ENCODE results near the gene TSHR.

TSHR gene

DNA sequence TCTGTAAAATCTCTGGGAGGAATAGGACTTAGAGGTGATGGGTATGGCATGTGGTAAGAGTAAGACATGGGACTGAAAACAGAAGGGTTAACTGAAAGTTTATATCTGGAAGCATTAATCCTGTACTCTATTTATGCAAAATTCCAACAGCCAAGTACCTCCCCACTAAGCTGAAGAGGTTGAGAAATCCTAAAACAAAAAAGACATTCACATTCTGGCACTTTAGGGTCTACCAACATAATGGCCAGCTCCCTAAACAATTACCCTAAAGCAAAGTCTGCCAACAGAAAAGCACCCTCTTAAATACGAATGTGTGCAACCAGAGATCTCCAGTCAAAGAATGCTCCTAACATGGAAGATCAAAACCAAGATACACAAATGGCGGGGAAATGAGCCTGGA, 178.0 kb downstream of the TSHR start:
- Histone ChIP-seq H3K27ac (ENCODE audit: poor library complexity, severe bottlenecking) (no peak overlapping the region), H3K4me1 (ENCODE audit: insufficient read depth, poor library complexity, severe bottlenecking) (peaks cover 6% of the 10 kb centered on the region), H3K9me3 (ENCODE audit: severe bottlenecking) (no peaks in the 10 kb centered on the region), H3K36me3 (ENCODE audit: low read depth) (no peaks in the 10 kb centered on the region), H3K27me3 (ENCODE audit: insufficient read depth, poor library complexity, severe bottlenecking) (peaks cover 12% of the 10 kb centered on the region), H3K4me3 (ENCODE audit: severe bottlenecking) (no peak overlapping the region)
- no peak for ATAC-seq (ENCODE audit: low read depth)
- no peak for DNase-seq (ENCODE audit: low spot score)
- TF ChIP-seq, protein P1, sequence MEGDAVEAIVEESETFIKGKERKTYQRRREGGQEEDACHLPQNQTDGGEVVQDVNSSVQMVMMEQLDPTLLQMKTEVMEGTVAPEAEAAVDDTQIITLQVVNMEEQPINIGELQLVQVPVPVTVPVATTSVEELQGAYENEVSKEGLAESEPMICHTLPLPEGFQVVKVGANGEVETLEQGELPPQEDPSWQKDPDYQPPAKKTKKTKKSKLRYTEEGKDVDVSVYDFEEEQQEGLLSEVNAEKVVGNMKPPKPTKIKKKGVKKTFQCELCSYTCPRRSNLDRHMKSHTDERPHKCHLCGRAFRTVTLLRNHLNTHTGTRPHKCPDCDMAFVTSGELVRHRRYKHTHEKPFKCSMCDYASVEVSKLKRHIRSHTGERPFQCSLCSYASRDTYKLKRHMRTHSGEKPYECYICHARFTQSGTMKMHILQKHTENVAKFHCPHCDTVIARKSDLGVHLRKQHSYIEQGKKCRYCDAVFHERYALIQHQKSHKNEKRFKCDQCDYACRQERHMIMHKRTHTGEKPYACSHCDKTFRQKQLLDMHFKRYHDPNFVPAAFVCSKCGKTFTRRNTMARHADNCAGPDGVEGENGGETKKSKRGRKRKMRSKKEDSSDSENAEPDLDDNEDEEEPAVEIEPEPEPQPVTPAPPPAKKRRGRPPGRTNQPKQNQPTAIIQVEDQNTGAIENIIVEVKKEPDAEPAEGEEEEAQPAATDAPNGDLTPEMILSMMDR (IDR thresholded peaks at IDR 0.05; ENCODE audit: poor library complexity, severe bottlenecking): no peak

DNA sequence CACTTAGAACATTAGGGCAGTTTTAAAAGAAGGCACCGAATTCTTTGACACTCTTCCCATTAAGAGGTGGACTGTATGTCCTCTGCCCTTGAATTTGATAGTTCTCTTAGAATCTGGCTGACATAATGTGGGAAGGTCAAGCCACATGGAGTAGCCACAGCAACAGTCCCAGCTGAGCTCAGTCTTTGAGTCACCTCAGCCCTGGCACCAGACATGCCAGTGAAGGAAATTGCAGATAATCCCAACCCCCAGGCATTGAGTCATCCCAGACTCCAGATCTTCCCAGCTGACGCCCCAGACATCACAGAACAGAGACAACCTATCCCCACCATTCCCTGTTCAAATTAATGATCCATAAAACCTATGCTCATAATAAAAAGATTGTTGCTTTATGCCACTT, 181.9 kb downstream of the TSHR start:
- no peak overlapping the region for H3K27ac ChIP-seq (ENCODE audit: poor library complexity, severe bottlenecking)
- DNase-seq (ENCODE audit: low spot score) (no peak), ATAC-seq (ENCODE audit: low read depth) (peak; percentile 98)
- no peak overlapping the region for H3K4me3 ChIP-seq (ENCODE audit: severe bottlenecking)
- H3K36me3 ChIP-seq (ENCODE audit: low read depth): no peaks in the 10 kb centered on the region
- peaks cover 12% of the 10 kb centered on the region for H3K27me3 ChIP-seq (ENCODE audit: insufficient read depth, poor library complexity, severe bottlenecking)
- TF ChIP-seq, protein P1 (IDR thresholded peaks at IDR 0.05; ENCODE audit: poor library complexity, severe bottlenecking): no peak
- H3K4me1 ChIP-seq (ENCODE audit: insufficient read depth, poor library complexity, severe bottlenecking): peaks cover 6% of the 10 kb centered on the region
- no peaks in the 10 kb centered on the region for H3K9me3 ChIP-seq (ENCODE audit: severe bottlenecking)

GRCh38 chr14:81138429-81138828, 183.0 kb downstream of the TSHR start:
- Histone ChIP-seq H3K4me1 (ENCODE audit: insufficient read depth, poor library complexity, severe bottlenecking) (peaks cover 6% of the 10 kb centered on the region), H3K27me3 (ENCODE audit: insufficient read depth, poor library complexity, severe bottlenecking) (peaks cover 5% of the 10 kb centered on the region), H3K4me3 (ENCODE audit: severe bottlenecking) (no peak overlapping the region), H3K36me3 (ENCODE audit: low read depth) (no peaks in the 10 kb centered on the region), H3K9me3 (ENCODE audit: severe bottlenecking) (no peaks in the 10 kb centered on the region), H3K27ac (ENCODE audit: poor library complexity, severe bottlenecking) (no peak overlapping the region)
- TF ChIP-seq, protein P1 (IDR thresholded peaks at IDR 0.05; ENCODE audit: poor library complexity, severe bottlenecking): no peak
- no peak for ATAC-seq (ENCODE audit: low read depth)
- no peak for DNase-seq (ENCODE audit: low spot score)

- H3K9me3 ChIP-seq (ENCODE audit: severe bottlenecking): no peaks in the 10 kb centered on the region
- ATAC-seq (ENCODE audit: low read depth): no peak
Observed at GRCh38 chr14:81141426-81141825, 186.0 kb downstream of the TSHR start.

DNA sequence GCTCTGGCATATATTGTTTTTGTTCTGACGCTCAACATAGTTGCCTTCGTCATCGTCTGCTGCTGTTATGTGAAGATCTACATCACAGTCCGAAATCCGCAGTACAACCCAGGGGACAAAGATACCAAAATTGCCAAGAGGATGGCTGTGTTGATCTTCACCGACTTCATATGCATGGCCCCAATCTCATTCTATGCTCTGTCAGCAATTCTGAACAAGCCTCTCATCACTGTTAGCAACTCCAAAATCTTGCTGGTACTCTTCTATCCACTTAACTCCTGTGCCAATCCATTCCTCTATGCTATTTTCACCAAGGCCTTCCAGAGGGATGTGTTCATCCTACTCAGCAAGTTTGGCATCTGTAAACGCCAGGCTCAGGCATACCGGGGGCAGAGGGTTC, 188.4 kb downstream of the TSHR start:
- Histone ChIP-seq H3K4me1 (ENCODE audit: insufficient read depth, poor library complexity, severe bottlenecking) (no peaks in the 10 kb centered on the region), H3K27me3 (ENCODE audit: insufficient read depth, poor library complexity, severe bottlenecking) (no peaks in the 10 kb centered on the region), H3K36me3 (ENCODE audit: low read depth) (no peaks in the 10 kb centered on the region), H3K9me3 (ENCODE audit: severe bottlenecking) (no peaks in the 10 kb centered on the region), H3K4me3 (ENCODE audit: severe bottlenecking) (no peak overlapping the region), H3K27ac (ENCODE audit: poor library complexity, severe bottlenecking) (no peak overlapping the region)
- TF ChIP-seq, protein P1 (IDR thresholded peaks at IDR 0.05; ENCODE audit: poor library complexity, severe bottlenecking): no peak
- no peak for DNase-seq (ENCODE audit: low spot score)
- no peak for ATAC-seq (ENCODE audit: low read depth)

More at GRCh38 chr14:81141426-81141825, 186.0 kb downstream of the TSHR start:
- peaks cover 6% of the 10 kb centered on the region for H3K4me1 ChIP-seq (ENCODE audit: insufficient read depth, poor library complexity, severe bottlenecking)
- no peak for DNase-seq (ENCODE audit: low spot score)
- no peak overlapping the region for H3K4me3 ChIP-seq (ENCODE audit: severe bottlenecking)
- TF ChIP-seq, protein P1 (IDR thresholded peaks at IDR 0.05; ENCODE audit: poor library complexity, severe bottlenecking): no peak
- H3K27me3 ChIP-seq (ENCODE audit: insufficient read depth, poor library complexity, severe bottlenecking): no peaks in the 10 kb centered on the region
- no peaks in the 10 kb centered on the region for H3K36me3 ChIP-seq (ENCODE audit: low read depth)
- H3K27ac ChIP-seq (ENCODE audit: poor library complexity, severe bottlenecking): no peak overlapping the region

All from RWPE2 (cell line).